ENCODE results near the gene TUT4. TPM values are rescaled to one million over a fixed set of nuclear protein-coding genes. Genes with fewer than 3 reads are reported as not detected.

Gene TUT4
- polyA plus RNA-seq, 1 donor from 2014 or later = 84.1 TPM

GRCh38 chr1:52574594-52574993, 21.7 kb upstream of the TUT4 start:
- Histone ChIP-seq H2AFZ (ENCODE audit: low read depth, low read length) (no peak overlapping the region), H3K9me2 (ENCODE audit: insufficient read depth, low read length) (no peaks in the 10 kb centered on the region), H3K9me3 (ENCODE audit: low read length) (no peaks in the 10 kb centered on the region), H3K9ac (ENCODE audit: low read length) (no peak overlapping the region), H3K4me2 (ENCODE audit: low read length) (no peak overlapping the region), H3K27ac (ENCODE audit: low read length) (no peak overlapping the region), H3F3A (ENCODE audit: insufficient read depth, low read length, poor library complexity, severe bottlenecking) (no peaks in the 10 kb centered on the region), H3K36me3 (ENCODE audit: insufficient read depth, low read length) (no peaks in the 10 kb centered on the region), H3K27me3 (ENCODE audit: insufficient read depth, low read depth, low read length) (no peaks in the 10 kb centered on the region), H4K20me1 (ENCODE audit: insufficient read depth) (no peaks in the 10 kb centered on the region), H3K79me2 (replicated peaks; ENCODE audit: insufficient read depth, low read length) (no peaks in the 10 kb centered on the region), H3K4me3 (ENCODE audit: low read length) (no peak overlapping the region)
- no peak for TF ChIP-seq POLR2AphosphoS5 (IDR thresholded peaks at IDR 0.05)
- no peak for TF ChIP-seq EZH2 (IDR thresholded peaks at IDR 0.05; ENCODE audit: borderline replicate concordance, insufficient read depth, low read length, poor library complexity, severe bottlenecking)
- TF ChIP-seq MXI1 (conservative IDR thresholded peaks at IDR 0.05; ENCODE audit: poor library complexity, severe bottlenecking) = no peak
- TF ChIP-seq TAF1 (IDR thresholded peaks at IDR 0.05; ENCODE audit: low read depth) = no peak
- no peak for TF ChIP-seq REST (IDR thresholded peaks at IDR 0.05; ENCODE audit: borderline replicate concordance)
- TF ChIP-seq RAD21 (conservative IDR thresholded peaks at IDR 0.05) = no peak
- TF ChIP-seq SMC3 (conservative IDR thresholded peaks at IDR 0.05; ENCODE audit: poor library complexity) = no peak
- no peak for TF ChIP-seq EP300 (conservative IDR thresholded peaks at IDR 0.05; ENCODE audit: poor library complexity, severe bottlenecking)
- TF ChIP-seq CTCF (IDR thresholded peaks at IDR 0.05; ENCODE audit: poor library complexity, severe bottlenecking) = no peak

- no peaks in the 10 kb centered on the region for H3K9me3 ChIP-seq (ENCODE audit: low read length)
- H3K79me2 ChIP-seq (replicated peaks; ENCODE audit: insufficient read depth, low read length) = no peaks in the 10 kb centered on the region
- no peak overlapping the region for H2AFZ ChIP-seq (ENCODE audit: low read depth, low read length)
- H3K9ac ChIP-seq (ENCODE audit: low read length) = no peak overlapping the region
- H3K4me2 ChIP-seq (ENCODE audit: low read length) = no peak overlapping the region
- no peak overlapping the region for H3K27ac ChIP-seq (ENCODE audit: low read length)
- TF ChIP-seq TAF1 (IDR thresholded peaks at IDR 0.05; ENCODE audit: low read depth) (no peak), POLR2AphosphoS5 (IDR thresholded peaks at IDR 0.05) (no peak), CTCF (IDR thresholded peaks at IDR 0.05; ENCODE audit: poor library complexity, severe bottlenecking) (no peak), SMC3 (conservative IDR thresholded peaks at IDR 0.05; ENCODE audit: poor library complexity) (no peak), MXI1 (conservative IDR thresholded peaks at IDR 0.05; ENCODE audit: poor library complexity, severe bottlenecking) (no peak), REST (IDR thresholded peaks at IDR 0.05; ENCODE audit: borderline replicate concordance) (no peak), RAD21 (conservative IDR thresholded peaks at IDR 0.05) (no peak), EP300 (conservative IDR thresholded peaks at IDR 0.05; ENCODE audit: poor library complexity, severe bottlenecking) (no peak), EZH2 (IDR thresholded peaks at IDR 0.05; ENCODE audit: borderline replicate concordance, insufficient read depth, low read length, poor library complexity, severe bottlenecking) (no peak)
- H3K36me3 ChIP-seq (ENCODE audit: insufficient read depth, low read length) = no peaks in the 10 kb centered on the region
- no peaks in the 10 kb centered on the region for H4K20me1 ChIP-seq (ENCODE audit: insufficient read depth)
- H3F3A ChIP-seq (ENCODE audit: insufficient read depth, low read length, poor library complexity, severe bottlenecking) = no peaks in the 10 kb centered on the region
- no peaks in the 10 kb centered on the region for H3K9me2 ChIP-seq (ENCODE audit: insufficient read depth, low read length)
- no peak overlapping the region for H3K4me3 ChIP-seq (ENCODE audit: low read length)
- no peaks in the 10 kb centered on the region for H3K27me3 ChIP-seq (ENCODE audit: insufficient read depth, low read depth, low read length)
Measured at GRCh38 chr1:52572387-52572786, 19.5 kb upstream of the TUT4 start.
